Mucosa of descending colon (tissue), 3 donors: ENCODE data around the gene PDE1C. TPM values are rescaled to one million over a fixed set of nuclear protein-coding genes. Genes with fewer than 3 reads are reported as not detected.

Experiments
- ATAC-seq: fragments of 200-7000 bp; cut with Tn5 transposase; one replicate; pipeline ENCODE4 v1.9.1; 2020; ENCODE audit warnings: mild to moderate bottlenecking, moderate library complexity
- DNase-seq, 3 donors: peaks; one replicate each; pipeline ENCODE4 v3.0.0-alpha.2; 2020
- H3K36me3 ChIP-seq: fragments of 200-600 bp; one replicate; pipeline ENCODE4 v1.8.0; 2021; ENCODE audit warnings: low read depth, mild to moderate bottlenecking
- H3K4me1 ChIP-seq: fragments of 200-600 bp; one replicate; pipeline ENCODE4 v1.8.0; 2021; ENCODE audit warnings: low read depth, mild to moderate bottlenecking
- H3K4me3 ChIP-seq: fragments of 200-600 bp; one replicate; pipeline ENCODE4 v1.8.0; 2021; ENCODE audit warnings: mild to moderate bottlenecking
- H3K9me3 ChIP-seq: fragments of 200-600 bp; one replicate; pipeline ENCODE4 v1.8.0; 2021; ENCODE audit warnings: mild to moderate bottlenecking
- CTCF ChIP-seq: fragments of 200-600 bp; IDR thresholded peaks from one replicate; pipeline ENCODE4 v1.8.0; 2022; ENCODE audit warnings: antibody characterized with exemption, mild to moderate bottlenecking
- intact Hi-C, 2 donors: fragments of 100-400 bp; cut with DNase I in 1 of 2; cut with micrococcal nuclease in 1 of 2; formaldehyde crosslinking; loops; one replicate each; pipeline versions ENCODE4 v1.11.0 to v1.11.1; 2022; cut with DNase I, micrococcal nuclease
- total RNA-seq, 3 donors: library from RNA; stranded (reverse); fragmentation: NEBNext Ultra II Directional in 2 of 3; extraction: Animal tissue kit (Norgen Biotek cat#: 25700) in 2 of 3; gene quantifications; one replicate each; pipeline versions ENCODE4 v1.2.1 to v1.2.4, GENCODE V29; 2021 to 2023
- donor health status: DM: no; HTN: no; CAD: no; lungs with moderate emphysema.
- donor health status: DM: no; HTN: no; CAD: no.
- donor health status: DM: no; HTN: yes; CAD: no.

PDE1C gene
- total RNA-seq, 3 donors from 2014 or later, result 2.5 to 4.8 (median 2.5) TPM

- H3K9me3 ChIP-seq, result no peaks in the 10 kb centered on the region
- DNase-seq (no peak), ATAC-seq (no peak)
- intact Hi-C loops, result no loop called here
- no peaks in the 10 kb centered on the region for H3K4me1 ChIP-seq
- H3K36me3 ChIP-seq, result no peaks in the 10 kb centered on the region
- no peak for TF ChIP-seq CTCF
- no peak overlapping the region for H3K4me3 ChIP-seq
These were observed 195.4 kb downstream of the PDE1C start for GRCh38 chr7:31874631-31875386.

GRCh38 chr7:31873816-31874597 lies 196.2 kb downstream of the PDE1C start:
- intact Hi-C loops, result no loop called here
- DNase-seq (no peak), ATAC-seq (no peak)
- H3K36me3 ChIP-seq, result no peaks in the 10 kb centered on the region
- TF ChIP-seq CTCF, result no peak
- no peaks in the 10 kb centered on the region for H3K9me3 ChIP-seq
- H3K4me3 ChIP-seq, result no peak overlapping the region
- no peaks in the 10 kb centered on the region for H3K4me1 ChIP-seq

GRCh38 chr7:31872545-31873370 lies 197.4 kb downstream of the PDE1C start:
- TF ChIP-seq CTCF, result no peak
- no peaks in the 10 kb centered on the region for H3K4me1 ChIP-seq
- H3K36me3 ChIP-seq, result no peaks in the 10 kb centered on the region
- H3K4me3 ChIP-seq, result no peak overlapping the region
- DNase-seq, result no peak
- ATAC-seq, result no peak
- peaks cover 2% of the 10 kb centered on the region for H3K9me3 ChIP-seq
- intact Hi-C loops, result no loop called here

- no peaks in the 10 kb centered on the region for H3K4me1 ChIP-seq
- H3K9me3 ChIP-seq, result peaks cover 2% of the 10 kb centered on the region
- ATAC-seq (no peak), DNase-seq (no peak)
- TF ChIP-seq CTCF, result no peak
- intact Hi-C loops, result no loop called here
- H3K36me3 ChIP-seq, result no peaks in the 10 kb centered on the region
- H3K4me3 ChIP-seq, result no peak overlapping the region
These were observed 205.6 kb downstream of the PDE1C start for GRCh38 chr7:31864646-31865045.

GRCh38 chr7:31860925-31861324 lies 209.3 kb downstream of the PDE1C start:
- intact Hi-C loops, result no loop called here
- DNase-seq, result no peak
- no peak for TF ChIP-seq CTCF
- Histone ChIP-seq H3K9me3 (no peaks in the 10 kb centered on the region), H3K4me1 (no peaks in the 10 kb centered on the region), H3K36me3 (no peaks in the 10 kb centered on the region), H3K4me3 (no peak overlapping the region)
- no peak for ATAC-seq
